Central memory CD4-positive, alpha-beta T cell (primary cell): ENCODE data around the gene HSD3B7.
"Not testable (repeated sequence)": the region's sequence is repeated elsewhere in the genome, so short reads cannot be mapped to it uniquely, and the experiment has no call there.

Source experiments
- DNase-seq: peaks from one replicate; pipeline ENCODE4 v3.0.0; 2022

The HSD3B7 gene

DNA sequence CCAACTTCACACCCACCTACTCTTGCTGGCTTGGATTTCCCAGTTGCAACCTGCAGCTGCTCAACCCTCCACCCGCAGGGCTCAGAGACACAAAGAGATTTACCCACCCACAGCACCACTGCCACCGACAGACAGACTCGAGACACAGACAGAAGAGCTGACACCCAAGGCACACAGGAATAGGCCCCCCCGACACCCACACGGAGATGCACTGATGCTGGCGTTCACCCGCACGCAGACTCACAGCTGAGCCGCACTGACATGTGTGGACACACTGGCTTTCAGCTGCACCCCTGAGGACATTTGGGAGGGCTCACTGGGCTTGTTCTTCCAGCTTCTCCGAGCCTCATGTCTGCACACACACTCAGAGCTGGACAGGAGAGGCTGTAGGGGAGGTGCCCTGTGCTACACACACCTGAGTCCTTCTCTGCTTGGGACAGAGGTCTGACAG is 17.3 kb downstream of the HSD3B7 start:
- DNase-seq = no peak

DNA sequence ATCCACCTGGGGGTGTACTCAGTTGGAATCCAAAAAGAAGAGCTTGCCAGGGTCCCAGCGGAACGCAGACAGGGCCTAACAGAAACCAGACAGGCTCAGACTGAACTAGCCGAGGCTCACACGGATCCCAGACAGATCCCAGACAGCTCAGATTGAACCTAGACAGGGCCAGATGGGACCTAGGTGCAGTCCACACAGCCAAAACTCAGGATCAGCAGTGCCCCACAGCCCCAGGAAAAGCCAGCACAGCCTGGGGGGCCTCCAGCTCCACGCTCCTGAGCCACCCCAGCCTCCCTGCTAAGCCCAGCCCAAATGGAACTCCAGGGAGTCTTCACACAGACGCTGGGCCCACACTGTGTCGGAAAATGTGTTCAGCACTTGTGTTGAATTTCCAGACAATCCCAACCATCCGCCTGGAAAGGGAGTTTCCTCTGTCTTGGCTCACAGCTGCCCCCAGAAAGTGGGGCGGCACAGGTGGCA is 17.9 kb downstream of the HSD3B7 start:
- no peak for DNase-seq

DNA sequence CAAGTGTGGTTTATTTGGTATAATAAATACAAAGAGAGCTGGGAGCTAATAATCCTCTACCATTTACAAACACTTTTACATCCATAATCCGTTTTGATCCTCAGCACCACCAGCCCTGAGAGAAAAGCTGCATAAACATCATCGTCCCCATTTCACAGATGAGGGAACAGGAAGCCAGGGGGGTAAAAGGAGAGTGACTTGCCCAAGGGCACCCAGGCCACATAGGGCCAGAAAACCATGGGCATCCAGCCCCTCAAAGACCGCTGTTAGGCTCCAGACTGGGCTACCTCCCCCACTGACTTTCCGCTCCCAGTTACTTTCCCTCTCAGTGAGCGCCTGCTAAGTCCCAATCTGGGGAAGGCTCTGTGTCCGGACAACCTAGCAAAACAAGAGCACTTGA is 18.7 kb downstream of the HSD3B7 start:
- DNase-seq = no peak

DNA sequence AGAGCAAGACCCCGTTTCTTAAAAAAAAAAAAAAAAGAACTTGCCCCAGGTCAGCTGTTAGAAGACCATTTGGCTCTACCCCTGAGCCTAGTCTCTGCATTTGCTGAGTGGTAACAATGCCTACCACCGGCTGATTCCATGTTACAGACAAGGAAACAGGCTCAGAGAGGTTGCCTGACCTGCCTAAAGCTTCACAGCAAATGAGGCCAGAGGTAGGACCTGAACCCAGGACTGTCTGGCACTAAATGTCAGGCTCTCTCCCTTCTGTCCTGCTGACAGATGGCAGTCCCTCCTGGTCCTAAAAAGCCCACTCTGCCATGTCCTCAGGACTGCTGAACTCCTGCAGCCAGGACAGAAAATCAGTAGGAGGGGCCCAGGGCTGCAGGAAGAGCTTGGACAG is 19.7 kb downstream of the HSD3B7 start:
- no peak for DNase-seq

DNA sequence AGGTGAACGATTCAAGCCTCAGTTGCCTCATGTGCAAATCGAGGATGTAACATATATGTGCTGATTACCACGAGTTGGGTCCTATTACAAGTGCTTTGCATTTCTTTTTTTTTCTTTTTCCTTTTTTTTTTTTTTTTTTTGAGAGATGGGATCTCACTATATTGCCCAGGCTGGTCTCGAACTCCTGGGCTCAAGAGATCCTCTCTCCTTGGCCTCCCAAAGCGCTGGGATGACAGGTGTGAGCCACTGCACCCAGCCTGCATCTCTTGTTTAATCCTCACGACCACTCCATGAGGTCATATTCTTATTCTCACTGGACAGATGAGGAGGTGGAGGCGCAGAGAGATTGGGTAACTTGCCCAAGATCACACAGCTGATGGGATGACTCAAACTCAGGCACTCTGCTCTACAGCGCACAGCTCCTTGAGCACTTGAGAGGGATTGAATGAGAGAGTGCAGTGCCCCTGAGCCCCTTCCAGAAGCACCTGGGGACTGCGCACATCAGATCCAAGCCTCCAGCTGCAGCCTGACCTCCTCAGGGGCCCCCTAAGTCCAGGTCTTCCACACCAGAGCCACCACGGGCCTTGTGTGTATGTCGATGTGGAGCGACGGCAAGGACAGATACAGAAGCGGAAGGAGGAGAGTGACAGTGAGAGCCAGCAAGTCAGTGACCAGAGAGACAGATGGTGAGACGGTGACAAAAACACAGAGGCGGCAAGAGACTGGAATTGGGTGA is 20.5 kb downstream of the HSD3B7 start:
- DNase-seq = no peak

DNA sequence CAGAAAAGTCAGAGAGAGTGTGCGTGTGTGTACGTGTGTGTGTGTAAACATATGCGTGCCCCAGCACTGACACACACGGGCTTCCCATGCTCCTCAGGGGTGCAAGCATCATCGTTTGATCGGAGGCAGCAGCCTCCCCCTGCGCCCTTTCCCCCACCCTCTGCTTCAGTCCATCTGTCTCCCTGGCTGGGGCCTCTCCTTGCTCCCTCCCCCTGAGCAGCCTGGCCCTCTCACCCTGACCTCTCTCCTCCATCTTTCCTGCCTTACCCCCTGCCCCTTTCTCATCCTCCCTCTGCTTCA is 21.0 kb downstream of the HSD3B7 start:
- no peak for DNase-seq

DNA sequence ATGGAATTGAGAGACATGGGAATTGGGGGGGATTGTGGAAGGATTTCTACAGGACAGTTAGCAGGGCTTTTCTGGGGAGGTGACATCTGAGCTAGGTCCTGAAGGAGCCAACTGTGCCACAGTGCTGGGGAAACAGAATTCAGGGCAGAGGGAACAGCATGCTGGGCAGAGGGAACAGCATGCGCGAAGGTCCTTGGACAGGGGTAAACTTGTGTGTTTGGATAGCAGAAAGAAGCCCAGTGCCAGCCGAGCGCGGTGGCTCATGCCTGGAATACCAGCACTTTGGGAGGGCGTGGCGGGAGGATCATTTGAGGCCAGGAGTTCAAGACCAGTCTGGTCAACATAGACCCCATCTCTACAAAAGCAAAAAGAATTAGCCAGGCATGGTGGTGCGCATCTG is 21.6 kb downstream of the HSD3B7 start:
- no peak for DNase-seq

DNA sequence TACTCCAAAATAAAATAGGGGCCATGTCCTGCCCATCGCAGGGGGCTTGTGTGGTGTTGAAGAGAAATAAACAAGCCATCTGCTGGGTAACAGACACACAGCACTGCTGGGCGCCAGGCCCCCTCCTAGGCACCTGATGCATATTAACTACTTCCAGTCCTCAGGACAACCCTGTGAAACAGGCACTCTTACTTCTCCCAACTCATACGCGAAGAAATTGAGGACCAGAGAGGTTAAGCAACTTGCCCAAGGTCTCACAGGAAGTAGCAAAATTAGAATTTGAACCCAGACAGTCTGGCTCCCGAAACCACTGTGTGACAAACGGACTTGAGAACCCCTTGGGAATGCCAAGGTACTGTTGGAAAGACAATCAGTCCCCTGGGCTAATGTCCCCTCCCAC is 22.7 kb downstream of the HSD3B7 start:
- DNase-seq = no peak

DNA sequence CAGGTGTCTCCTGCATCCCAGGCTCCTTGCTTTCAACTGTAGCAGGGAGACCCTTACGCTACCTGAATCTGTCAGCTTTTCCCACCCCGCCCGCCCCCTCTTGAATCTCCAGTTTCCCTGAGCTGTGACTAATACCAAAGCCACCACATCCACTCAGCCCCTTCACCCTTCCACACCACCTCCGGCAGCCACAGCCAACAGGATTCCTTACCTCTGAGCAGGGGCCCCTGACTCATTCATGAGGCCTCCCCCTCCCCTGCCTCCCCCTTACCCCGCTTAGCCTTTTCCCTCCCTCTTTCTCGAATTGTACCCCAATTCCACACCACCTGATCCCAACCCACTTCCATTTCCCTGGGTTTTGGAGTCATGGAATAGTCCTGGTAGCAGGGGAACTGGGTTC is 23.1 kb downstream of the HSD3B7 start:
- no peak for DNase-seq

DNA sequence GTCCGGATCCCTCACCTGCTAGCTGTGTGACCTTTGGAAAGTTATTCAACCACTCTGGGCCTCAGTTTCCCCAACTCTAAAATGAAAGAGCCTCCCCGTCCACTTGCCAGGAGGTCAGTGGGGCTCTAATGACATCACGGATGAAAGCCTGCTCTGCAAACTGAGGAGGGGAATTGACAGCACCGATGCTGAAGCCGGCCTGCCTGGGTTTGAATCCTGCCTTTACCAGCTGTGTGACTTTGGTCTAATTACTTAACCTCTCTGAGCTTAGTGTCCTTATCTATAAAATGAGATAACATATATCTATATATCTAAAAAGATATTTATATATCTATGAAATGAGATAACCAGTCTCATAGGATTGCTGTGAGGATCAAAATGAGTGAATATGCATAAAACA is 23.5 kb downstream of the HSD3B7 start:
- DNase-seq = no peak

DNA sequence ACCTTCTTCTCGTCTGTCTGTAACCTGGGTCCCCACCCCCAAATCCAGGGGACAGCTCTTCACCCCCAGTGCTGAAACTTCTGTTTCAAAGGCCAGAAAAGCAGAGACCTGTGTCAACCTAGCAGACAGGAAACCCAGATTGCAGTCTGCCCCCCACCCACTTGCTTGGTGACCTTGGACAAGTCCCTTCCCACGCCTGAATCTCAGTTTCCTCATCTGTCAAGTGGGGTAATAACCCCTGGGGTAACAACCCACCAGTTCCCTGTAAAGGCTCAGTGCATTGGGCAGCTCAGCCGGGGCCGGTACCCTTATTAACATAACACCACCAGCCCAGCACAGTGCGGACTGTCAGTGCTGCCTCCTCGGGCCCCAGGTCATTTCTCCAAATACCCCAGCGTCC is 24.1 kb downstream of the HSD3B7 start:
- no peak for DNase-seq

DNA sequence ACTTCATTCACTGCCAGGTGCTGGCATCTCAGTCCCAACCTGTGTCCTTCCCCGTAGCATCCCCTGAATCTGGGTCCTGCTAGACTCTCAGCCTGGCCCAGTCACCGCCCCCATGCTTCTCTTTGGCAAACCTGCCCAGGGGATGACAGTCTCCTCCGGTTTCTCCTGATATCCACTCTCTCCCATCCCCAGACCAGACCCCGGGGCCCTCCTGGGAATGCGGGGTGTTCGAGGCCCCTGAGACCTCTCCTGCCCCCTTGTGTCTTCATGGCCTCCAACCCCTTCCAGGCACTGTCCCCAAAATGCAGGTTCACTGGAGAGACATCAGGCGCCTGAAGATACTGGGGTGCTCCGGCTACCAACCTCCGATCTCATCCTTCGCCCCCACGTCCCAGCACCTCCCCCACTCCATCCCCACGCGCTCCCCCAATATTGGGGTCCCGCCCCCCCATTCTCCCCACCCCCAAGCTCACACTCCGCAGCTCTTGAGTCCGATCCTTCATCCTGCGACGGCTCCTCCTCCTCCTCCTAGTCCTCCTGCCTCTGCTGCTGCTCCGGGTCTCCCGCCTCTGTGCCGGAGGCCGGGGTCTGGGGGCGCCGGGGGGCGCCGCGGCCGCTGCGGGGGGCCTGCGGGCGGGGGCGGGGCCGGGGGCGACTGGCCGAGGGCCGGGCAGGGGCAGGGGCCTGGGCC is 25.0 kb downstream of the HSD3B7 start:
- DNase-seq = no peak

DNA sequence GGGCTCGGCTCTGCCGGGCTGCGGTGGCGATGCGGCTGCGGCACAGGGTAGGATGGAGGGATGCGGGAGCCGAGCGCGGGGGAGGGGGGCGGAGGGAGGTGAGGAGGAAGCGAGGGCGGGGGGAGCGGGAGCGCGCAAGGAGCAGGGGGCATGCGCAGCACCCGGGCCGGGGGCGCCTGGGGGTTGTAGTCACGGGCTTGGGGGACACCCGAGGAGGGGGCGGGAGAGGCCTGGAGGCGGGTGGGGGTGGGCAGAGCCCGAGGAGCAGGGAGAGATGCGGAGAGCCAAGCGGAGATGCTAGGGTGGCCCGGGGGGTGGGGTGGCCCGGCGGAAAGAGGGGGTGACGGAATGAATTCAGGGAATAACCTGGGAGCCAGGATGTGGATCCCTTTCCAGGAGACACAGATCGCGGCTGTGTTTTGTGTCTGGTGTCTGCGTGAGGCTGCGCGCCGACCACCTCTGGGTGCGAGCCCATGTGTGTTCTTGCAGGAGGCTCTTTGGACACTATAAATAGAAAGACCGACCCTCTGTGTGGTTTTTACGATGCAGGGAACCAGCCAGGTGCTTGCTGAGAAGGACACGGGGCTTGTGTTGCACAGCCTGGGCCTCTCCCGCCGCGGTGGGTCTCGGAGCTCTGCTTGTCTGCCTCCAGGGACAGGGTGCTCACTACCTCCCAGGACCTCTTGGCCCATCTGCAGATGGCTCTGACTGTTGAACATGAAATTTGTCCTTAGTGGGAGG is 25.7 kb downstream of the HSD3B7 start, which contains the start of gene STX1B:
Gene STX1B, minus strand, starts transcription at position 54 of the 741 bp plus-strand sequence. CDS start 242 bp downstream, outside the sequence.
- peak; percentile 18 for DNase-seq

DNA sequence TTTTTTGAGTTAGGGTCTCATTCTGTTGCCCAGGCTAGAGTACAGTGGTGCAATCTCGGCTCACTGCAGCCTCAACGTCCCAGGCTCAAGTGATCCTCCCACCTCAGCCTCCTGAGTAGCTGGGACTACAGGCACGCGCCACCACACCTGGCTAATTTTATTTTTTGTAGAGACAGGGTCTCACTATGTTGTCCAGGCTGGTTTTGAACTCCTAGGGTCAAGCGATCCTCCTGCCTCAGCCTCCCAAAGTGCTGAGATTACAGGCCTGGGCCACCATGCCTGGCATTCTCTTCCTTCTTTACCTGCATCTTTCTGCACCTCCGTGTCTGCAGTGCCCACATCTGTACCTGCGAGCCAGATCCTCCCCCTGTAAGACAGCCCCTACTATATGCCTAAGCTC is 26.8 kb downstream of the HSD3B7 start:
- DNase-seq = not testable (repeated sequence)

DNA sequence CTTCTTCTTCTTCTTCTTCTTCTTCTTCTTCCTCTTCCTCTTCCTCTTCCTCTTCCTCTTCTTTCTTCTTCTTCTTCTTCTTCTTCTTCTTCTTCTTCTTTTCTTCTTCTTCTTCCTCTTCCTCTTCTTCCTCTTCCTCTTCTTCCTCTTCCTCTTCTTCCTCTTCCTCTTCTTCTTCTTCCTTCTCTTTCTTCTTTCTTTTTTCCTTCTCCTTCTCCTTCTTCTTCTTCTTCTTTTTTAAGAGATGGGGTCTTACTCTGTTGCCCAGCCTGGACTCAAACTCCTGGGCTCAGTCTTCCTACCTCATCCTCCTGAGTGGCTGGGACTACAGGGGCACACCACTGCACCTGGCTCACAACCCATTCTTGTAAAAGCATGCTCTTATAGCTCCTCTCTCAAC is 28.3 kb downstream of the HSD3B7 start:
- not testable (repeated sequence) for DNase-seq

DNA sequence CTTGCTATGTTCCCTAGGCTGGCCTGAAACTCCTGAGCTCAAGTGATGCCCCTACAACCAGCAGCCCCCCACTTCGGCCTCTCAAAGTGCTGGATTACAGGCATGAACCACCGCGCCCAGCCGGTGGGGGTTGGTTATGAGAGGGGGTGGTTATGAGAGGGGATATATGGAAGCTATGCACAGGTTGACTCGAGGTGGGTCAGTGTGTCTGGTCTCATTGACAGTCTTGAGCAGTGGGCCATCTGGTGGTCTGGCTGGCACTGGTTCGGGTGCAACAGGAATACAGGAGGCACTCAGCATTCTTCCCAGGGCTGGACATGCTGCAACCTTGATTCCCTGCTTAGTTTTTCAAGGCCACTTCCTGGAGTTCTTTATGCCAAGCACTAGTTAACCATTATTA is 31.0 kb downstream of the HSD3B7 start:
- DNase-seq = no peak

DNA sequence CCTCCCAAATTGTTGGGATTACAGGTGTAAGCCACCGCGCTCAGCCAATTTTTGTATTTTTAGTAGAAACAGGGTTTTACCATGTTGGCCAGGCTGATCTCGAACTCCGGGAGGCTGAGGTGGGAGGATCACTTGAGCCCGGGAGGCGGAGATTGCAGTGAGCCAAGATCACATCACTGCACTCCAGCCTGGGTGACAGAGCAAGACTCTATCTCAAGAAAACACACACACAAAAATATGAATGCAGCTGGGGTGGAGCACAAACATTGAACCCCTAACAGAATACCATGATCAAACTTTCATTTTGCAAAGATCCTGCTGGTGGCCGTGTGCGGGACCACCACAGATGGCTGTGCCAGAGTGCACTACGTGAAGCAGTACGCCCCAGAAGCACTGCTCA is 32.7 kb downstream of the HSD3B7 start:
- DNase-seq = not testable (repeated sequence)

DNA sequence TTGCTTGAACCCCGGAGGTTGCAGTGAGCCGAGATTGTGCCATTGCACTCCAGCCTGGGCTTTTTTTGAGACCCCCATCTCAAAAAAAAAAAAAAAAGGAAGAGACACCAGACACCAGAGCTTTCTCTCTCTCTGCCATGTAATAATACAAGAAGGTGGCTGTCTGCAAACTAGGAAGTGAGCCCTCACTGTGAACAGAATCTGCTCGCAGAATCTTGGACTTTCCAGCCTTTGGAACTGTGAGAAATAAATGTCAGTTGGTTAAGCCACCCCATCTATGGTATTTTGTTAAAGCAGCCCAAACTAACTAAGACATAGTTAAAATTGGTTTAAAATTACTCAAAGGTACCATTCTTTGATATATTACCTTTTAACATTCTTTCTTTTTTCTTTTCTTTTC is 35.5 kb downstream of the HSD3B7 start:
- no peak for DNase-seq

DNA sequence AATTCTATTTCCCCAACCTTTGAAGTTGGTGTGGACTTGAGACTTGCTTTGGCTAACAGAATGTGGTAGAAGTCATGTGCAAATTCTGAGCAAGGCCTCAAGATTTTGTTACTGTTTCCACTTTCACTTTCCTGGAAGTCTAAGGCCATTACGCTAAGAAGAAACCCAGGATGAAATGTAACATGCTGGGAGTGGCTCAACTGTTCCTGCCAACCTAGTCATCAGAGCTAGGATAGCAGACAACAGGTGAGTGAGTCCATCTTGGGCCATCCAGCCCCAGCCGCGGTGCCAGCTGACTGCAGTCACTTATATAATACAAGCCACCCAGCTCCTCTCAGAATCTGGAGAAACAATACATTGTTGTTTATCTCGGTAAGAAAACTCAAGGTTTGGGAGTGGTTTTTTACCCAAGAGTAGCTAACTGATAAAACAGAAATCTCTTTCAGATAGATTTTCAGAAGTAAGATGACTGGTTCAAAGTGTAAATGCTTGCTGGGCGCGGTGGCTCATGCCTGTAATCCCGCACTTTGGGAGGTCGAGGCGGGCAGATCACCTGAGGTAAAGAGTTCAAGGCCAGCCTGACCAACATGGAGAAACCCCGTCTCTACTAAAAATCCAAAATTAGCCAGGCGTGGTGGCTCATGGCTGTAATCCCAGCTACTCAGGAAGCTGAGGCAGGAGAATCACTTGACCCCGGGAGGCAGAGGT is 37.7 kb downstream of the HSD3B7 start:
- no peak for DNase-seq

DNA sequence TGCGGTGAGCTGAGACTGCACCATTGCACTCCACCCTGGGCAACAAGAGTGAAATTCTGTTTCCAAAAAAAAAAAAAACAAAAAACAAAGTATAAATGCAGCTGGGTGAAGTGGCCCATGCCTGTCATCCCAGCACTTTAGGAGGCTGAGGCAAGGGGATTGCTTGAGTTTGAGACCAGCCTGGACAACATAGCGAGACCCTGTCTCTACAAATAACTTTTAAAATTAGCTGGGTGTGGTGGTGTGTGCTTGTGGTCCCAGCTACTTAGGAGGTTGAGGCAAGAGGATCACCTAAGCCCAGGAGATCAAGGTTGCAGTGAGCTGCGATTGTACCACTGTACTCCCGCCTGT is 38.2 kb downstream of the HSD3B7 start:
- no peak for DNase-seq

DNA sequence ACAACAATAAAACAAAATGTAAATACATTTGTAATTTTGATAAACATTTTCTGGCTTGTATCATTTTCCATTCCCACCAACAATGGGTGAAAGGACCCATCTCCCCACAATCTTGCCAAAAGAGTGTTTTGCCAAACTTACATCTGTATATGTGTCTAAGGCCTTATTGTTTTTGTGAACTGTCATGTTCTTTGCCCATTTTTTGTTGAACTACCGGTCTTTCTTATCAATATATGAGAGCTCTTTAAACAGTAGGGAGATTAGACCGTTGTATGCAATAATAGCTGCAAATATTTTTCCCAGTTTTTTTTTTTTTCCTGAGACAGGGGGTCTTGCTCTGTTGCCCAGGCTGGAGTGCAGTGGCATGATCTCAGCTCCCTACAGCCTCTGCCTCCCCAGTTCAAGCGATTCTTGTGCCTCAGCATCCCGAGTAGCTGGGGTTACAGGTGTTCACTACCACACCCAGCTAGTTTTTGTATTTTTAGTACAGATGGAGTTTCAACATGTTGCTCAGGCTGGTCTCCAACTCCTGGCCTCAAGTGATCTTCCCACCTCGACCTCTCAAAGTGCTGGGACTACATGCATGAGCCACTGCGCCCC is 38.7 kb downstream of the HSD3B7 start:
- DNase-seq = no peak

DNA sequence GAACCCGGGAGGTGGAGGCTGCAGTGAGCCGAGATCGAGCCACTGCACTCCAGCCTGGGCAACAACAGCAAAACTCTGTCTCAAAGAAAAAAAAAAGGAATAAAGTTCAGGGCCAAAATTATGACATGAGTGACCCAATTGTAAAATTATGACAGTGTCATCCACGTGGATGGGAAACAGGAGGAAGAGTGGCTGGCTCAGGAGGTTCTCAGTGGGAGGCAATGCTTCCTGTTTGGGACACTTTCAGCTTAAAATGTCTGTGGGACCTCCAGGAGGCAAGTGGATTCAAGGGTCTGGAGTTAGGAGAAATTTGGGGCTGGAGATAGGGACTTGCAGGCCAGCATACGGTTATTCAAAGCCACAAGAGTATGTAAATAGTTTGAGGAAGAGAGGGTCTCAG is 40.3 kb downstream of the HSD3B7 start:
- no peak for DNase-seq

DNA sequence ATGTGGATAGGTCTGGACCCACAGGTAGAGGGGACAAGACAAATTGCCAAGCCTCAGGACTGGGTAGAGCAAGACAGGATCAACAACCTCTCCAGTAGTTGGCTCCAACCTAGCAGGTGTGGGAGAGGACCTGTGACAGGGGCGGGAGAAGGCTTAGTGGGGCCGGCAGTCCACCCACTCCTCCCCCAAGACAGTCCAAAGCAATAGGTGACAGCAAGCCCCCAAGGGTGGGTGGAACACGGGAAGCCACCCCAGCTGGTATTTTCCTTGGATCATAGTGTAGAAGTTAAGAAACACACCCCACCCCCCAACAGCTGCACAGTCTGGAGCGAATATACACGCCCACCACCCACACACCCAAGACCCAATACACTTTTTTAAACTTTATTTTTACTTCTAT is 44.3 kb downstream of the HSD3B7 start:
- DNase-seq = no peak
